Activated CD4-positive, CD25-positive, alpha-beta regulatory T cell treated with anti-CD3 and anti-CD28 coated beads, Interleukin-2, amount 50 U/mL, for 24 hours (primary cell): ENCODE data around the gene ADAMTS3.
A peak's percentile ranks its signal among the peaks of the same experiment; 100 is the strongest.

ENCODE experiments used
- ATAC-seq, 2 donors: fragments of 150-1000 bp; cut with Tn5 transposase; one replicate each; pipeline ENCODE4 v1.10.0; 2021; ENCODE audit warnings: mild to moderate bottlenecking in 1 of 2, moderate library complexity in 1 of 2

Gene ADAMTS3

GRCh38 chr4:72568959-72569718, at the start of gene ADAMTS3:
ADAMTS3 (minus strand) TSS chr4:72569221; CDS start chr4:72568762, 459 bp downstream.
- peak; percentile 10 to 13 for ATAC-seq

- no peak for ATAC-seq
Observed at GRCh38 chr4:72613959-72614358, 44.9 kb upstream of the ADAMTS3 start.

GRCh38 chr4:72606751-72607150, 37.7 kb upstream of the ADAMTS3 start:
- ATAC-seq, result no peak

- no peak for ATAC-seq
Observed at GRCh38 chr4:72604324-72604723, 35.3 kb upstream of the ADAMTS3 start.

- no peak for ATAC-seq
Observed at GRCh38 chr4:72602396-72603376, 33.7 kb upstream of the ADAMTS3 start.

GRCh38 chr4:72591547-72592454, 22.8 kb upstream of the ADAMTS3 start:
- ATAC-seq, result no peak

GRCh38 chr4:72587334-72587733, 18.3 kb upstream of the ADAMTS3 start:
- no peak for ATAC-seq

GRCh38 chr4:72582853-72583252, 13.8 kb upstream of the ADAMTS3 start:
- no peak for ATAC-seq

GRCh38 chr4:72577211-72577610, 8.2 kb upstream of the ADAMTS3 start:
- no peak for ATAC-seq

GRCh38 chr4:72571337-72571736, 2.3 kb upstream of the ADAMTS3 start:
- ATAC-seq, result no peak

- no peak for ATAC-seq
Observed at GRCh38 chr4:72569719-72570235, 756 bp upstream of the ADAMTS3 start.

- peak; percentile 38 to 50 for ATAC-seq
Observed at GRCh38 chr4:72567821-72568675, 973 bp downstream of the ADAMTS3 start.

- ATAC-seq, result no peak
Observed at GRCh38 chr4:72567036-72567435, 2.0 kb downstream of the ADAMTS3 start.

- ATAC-seq, result no peak
Observed at GRCh38 chr4:72566464-72566972, 2.5 kb downstream of the ADAMTS3 start.

- ATAC-seq, result no peak
Observed at GRCh38 chr4:72564789-72565188, 4.2 kb downstream of the ADAMTS3 start.

GRCh38 chr4:72564184-72564583, 4.8 kb downstream of the ADAMTS3 start:
- ATAC-seq, result no peak

- no peak for ATAC-seq
Observed at GRCh38 chr4:72558655-72559054, 10.4 kb downstream of the ADAMTS3 start.

- ATAC-seq, result no peak
Observed at GRCh38 chr4:72557021-72557420, 12.0 kb downstream of the ADAMTS3 start.

GRCh38 chr4:72555377-72555831, 13.6 kb downstream of the ADAMTS3 start:
- ATAC-seq, result no peak

- no peak for ATAC-seq
Observed at GRCh38 chr4:72553540-72554337, 15.3 kb downstream of the ADAMTS3 start.
